Upper lobe of left lung (tissue), 4 donors: ENCODE data around the gene ROBO1.

Experiments
- CTCF ChIP-seq, 6 experiments: fragments of 450-650 bp in 4 of 6; fragments of 200-600 bp in 2 of 6; sonication (generic) in 2 of 6; IDR thresholded peaks; one replicate each; pipeline ENCODE4 v1.5.1; 2016 to 2019; ENCODE audit warnings: antibody characterized with exemption in 6 of 6
- EP300 ChIP-seq, 4 donors: sonication (generic); formaldehyde crosslinking; IDR thresholded peaks; one replicate each; pipeline ENCODE4 v1.5.1; 2017; ENCODE audit warnings: antibody characterized with exemption in 4 of 4, control low read depth in 2 of 4
- POLR2A ChIP-seq, 4 donors: fragments of 450-650 bp; IDR thresholded peaks; one replicate each; pipeline ENCODE4 v1.5.1; 2016 to 2017; ENCODE audit warnings: antibody characterized with exemption in 4 of 4, mild to moderate bottlenecking in 2 of 4
- POLR2AphosphoS5 ChIP-seq, 2 donors: sonication (generic); formaldehyde crosslinking; IDR thresholded peaks; one replicate each; pipeline ENCODE4 v1.5.1; 2017; ENCODE audit warnings: antibody characterized with exemption in 2 of 2

GRCh38 chr3:78737988-78738387, 1029.8 kb downstream of the ROBO1 start:
- no peak for TF ChIP-seq CTCF (IDR thresholded peaks at IDR 0.05)
- TF ChIP-seq POLR2A (IDR thresholded peaks at IDR 0.05): no peak
- no peak for TF ChIP-seq POLR2AphosphoS5 (IDR thresholded peaks at IDR 0.05)
- TF ChIP-seq EP300 (IDR thresholded peaks at IDR 0.05): no peak
